GM12801 (cell line): ENCODE measurements around the gene RPL35A.

Experiments
- TF ChIP-seq, protein P1 (sequence below): IDR thresholded peaks from one replicate; pipeline ENCODE4 v1.5.1; 2011; ENCODE audit warnings: control low read depth; ENCODE audit not compliant: insufficient read length; ENCODE audit errors: extremely low read depth

RPL35A gene

DNA sequence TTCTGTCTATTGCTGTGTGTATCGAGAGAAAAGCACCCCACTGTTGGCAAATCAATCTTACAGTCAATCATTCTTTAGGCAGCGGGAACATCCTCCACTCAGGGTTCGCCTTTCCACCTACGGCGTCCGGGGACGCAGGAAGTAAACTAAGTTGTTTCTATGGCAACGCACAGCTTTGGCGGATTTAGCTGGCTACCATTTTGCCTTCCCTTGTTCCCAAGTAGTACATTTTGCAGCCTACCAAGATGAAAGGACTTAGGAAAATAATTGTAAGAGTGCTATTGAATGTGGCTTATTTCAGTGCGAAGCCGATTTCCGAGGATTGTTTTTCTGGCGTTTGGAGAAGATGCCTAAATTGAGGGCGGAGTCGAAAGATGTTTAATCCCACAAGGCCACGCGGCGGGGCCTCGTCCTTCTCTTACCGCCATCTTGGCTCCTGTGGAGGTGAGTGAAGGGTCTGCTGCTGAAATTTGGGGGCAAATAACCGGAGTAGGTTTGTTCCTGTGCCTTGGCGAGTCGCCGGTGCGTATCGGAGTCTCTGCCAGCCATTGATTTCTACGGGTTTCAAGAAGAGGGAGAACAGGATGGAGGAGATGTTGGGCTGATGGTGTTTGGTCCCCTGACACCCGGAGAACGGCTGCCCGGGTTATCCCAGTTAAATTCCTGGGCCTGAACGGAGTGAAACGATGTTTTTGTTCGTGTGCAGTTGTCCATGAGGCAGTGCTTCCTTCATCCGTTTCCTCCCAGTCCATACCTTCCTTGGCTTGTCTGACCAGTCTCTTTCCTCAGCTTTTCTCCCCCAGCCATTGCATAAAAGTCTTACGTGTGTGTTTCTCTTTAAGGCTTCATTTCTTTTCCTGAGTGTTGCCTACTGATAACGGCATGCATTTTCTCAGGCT, at the start of gene RPL35A:
Gene RPL35A (plus strand): TSS at position 413 of the 899 bp plus-strand sequence. CDS start 778 bp downstream, outside the sequence.
- TF ChIP-seq, protein P1, sequence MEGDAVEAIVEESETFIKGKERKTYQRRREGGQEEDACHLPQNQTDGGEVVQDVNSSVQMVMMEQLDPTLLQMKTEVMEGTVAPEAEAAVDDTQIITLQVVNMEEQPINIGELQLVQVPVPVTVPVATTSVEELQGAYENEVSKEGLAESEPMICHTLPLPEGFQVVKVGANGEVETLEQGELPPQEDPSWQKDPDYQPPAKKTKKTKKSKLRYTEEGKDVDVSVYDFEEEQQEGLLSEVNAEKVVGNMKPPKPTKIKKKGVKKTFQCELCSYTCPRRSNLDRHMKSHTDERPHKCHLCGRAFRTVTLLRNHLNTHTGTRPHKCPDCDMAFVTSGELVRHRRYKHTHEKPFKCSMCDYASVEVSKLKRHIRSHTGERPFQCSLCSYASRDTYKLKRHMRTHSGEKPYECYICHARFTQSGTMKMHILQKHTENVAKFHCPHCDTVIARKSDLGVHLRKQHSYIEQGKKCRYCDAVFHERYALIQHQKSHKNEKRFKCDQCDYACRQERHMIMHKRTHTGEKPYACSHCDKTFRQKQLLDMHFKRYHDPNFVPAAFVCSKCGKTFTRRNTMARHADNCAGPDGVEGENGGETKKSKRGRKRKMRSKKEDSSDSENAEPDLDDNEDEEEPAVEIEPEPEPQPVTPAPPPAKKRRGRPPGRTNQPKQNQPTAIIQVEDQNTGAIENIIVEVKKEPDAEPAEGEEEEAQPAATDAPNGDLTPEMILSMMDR, result no peak

DNA sequence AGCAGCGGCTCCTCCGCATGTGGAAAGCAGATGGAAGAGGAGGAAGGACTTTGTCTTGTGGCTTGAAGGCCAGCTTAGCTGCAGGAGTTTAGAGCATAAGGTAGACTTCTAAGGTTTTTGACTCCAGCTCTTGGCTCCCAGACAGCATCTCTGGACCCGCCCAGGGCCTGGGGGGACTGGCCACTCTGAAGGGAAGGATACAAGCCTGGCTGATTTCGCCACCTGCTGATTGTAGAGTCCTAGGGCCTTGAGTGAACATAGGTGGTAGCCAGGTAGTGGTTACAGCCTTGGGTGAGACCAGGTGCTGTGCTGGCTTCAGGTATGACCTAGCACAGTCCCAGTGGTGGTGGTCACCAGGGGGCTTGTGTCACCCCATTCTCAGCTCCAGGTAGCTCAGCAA, 48.4 kb upstream of the RPL35A start:
- TF ChIP-seq, protein P1, result no peak

DNA sequence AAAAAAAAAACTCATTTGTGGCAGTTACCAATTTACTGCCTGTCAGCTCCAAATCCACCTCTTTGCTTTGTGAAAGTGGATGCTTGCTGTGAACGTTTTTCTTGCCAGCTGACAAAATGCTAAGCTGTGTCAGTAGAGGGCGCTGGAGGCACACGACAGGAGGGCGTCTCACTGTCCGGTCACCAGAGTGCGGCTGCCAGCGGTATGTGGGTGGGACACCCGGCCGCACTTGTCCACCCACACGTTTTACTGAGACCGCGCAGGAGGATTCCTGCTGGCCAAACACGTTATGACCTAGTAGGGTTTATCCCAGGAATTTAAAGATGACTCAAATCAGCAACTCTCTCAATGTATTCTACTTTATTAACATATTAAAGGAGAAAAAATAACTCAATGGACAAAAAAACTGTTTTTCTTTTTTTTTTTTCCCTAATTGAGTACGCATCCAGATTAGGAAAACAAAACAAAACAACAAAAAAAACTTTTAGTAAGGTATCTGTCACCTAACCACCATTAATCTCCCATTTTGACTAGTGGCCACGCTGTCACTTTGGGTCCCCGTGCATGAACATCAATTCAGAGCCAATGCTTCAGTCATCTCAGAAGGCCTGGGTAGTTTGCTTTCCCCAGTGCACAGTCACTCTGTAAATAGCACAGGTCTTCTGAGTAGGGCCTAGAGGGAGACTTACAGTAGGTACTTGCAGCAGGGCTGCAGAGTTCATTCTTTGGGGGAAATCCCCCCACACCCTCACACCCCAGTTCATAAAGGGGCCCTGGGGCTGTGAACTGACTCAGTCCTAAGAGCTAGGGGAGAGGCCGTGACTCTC, 43.8 kb upstream of the RPL35A start:
- TF ChIP-seq, protein P1, result no peak

DNA sequence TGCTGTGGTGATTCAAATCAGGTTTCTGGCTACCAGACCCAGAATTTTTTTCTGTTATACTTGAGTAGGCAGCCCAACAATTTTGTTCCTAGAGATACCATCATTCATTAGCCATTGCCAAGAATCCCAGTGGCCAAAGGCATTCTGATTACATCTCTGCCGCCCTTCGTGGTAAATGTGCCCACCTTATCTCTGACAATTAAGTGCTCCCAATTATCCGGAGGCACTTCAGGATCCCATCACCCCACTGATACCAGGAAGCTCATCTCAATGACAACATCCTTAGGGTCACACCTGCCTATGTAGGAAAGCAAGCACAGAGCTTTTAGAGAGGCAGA, 43.2 kb upstream of the RPL35A start:
- TF ChIP-seq, protein P1, result no peak

DNA sequence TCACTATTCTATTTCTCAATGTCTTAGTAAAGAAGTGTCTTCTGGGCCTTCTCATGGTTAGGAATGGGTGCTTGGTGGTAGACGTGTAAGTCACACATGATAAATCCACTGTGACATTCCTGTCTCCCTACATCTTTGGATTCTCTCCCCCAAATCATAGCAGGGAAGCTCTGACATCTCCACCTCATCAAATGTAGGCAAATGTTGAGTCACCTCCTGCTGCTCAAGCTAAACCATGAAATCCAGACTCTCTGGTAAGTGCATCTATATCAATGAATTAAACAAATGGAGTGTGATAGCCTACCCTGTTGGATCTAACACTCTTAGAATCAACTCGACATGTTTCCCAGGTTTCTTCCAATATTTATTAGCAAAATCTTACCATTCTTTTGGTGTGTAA, 42.8 kb upstream of the RPL35A start:
- TF ChIP-seq, protein P1, result no peak

DNA sequence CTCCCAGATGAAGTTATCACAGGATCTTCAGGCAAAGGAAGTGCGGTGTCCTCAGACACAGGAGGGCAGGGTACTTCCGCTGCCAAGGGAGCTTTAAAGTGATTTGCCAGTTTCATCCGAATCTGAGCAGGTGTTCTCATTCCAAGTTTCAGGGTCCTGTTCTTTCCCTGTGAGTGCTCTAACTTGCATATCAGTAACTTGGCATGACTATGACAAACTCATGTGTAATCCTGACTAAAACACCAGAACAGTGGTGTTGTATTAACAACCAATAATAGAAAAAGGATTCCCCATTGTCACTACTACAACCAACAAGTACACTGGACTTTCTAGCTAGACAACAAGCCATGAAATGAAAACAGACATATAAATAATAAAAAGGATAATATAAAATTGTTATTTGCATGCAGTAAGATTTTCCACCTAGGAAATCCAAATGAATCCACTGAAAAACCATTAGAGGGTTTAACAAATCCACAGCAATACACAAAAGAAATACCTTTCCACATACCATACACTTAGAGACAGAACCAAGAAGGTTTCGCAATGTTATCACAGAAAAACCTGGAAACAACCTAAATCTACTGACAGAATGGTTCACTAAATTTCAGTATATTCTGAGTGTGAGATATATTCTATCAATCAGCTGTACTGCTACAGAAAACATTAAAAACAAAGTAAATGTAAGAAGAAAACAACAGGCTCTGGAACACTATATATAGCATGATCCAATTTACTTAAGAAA, 40.9 kb upstream of the RPL35A start:
- TF ChIP-seq, protein P1, result no peak
